Astrocyte of the hippocampus (primary cell): Measurements from ENCODE around the gene MARCHF9.
A peak's percentile ranks its signal among the peaks of the same experiment; 100 is the strongest.

Experiments used
- DNase-seq: peaks from one replicate; pipeline ENCODE4 v3.0.0; 2011; ENCODE audit warnings: low read depth, low spot score

MARCHF9 gene

GRCh38 chr12:57737467-57738460 lies 17.1 kb upstream of the MARCHF9 start:
- peak; percentile 61 for DNase-seq

- DNase-seq = peak; percentile 64
Observed at GRCh38 chr12:57738661-57739237, 16.2 kb upstream of the MARCHF9 start, which contains the start of gene AGAP2. TSS of gene AGAP2 (minus strand) at chr12:57738742. CDS start at chr12:57738246, 496 bp downstream.

GRCh38 chr12:57739387-57739786 lies 15.5 kb upstream of the MARCHF9 start:
- DNase-seq = no peak

GRCh38 chr12:57739914-57740538 lies 14.9 kb upstream of the MARCHF9 start:
- DNase-seq = no peak

GRCh38 chr12:57740656-57741412 lies 14.1 kb upstream of the MARCHF9 start:
- DNase-seq = no peak

GRCh38 chr12:57741413-57741789 lies 13.5 kb upstream of the MARCHF9 start:
- DNase-seq = no peak

- no peak for DNase-seq
Observed at GRCh38 chr12:57741844-57742738, 12.8 kb upstream of the MARCHF9 start.

GRCh38 chr12:57743769-57744168 lies 11.1 kb upstream of the MARCHF9 start:
- DNase-seq = no peak

GRCh38 chr12:57744194-57744776 lies 10.6 kb upstream of the MARCHF9 start:
- DNase-seq = no peak

- peak; percentile 98 for DNase-seq
Observed at GRCh38 chr12:57744777-57745484, 10.0 kb upstream of the MARCHF9 start, which contains the start of gene TSPAN31. TSS of gene TSPAN31 (plus strand) at chr12:57745039. CDS start at chr12:57745155, 116 bp downstream.

GRCh38 chr12:57745485-57745881 lies 9.4 kb upstream of the MARCHF9 start:
- no peak for DNase-seq

GRCh38 chr12:57746025-57746424 lies 8.9 kb upstream of the MARCHF9 start:
- no peak for DNase-seq

GRCh38 chr12:57749061-57749460 lies 5.8 kb upstream of the MARCHF9 start:
- DNase-seq = no peak

- DNase-seq = peak; percentile 11
Observed at GRCh38 chr12:57750561-57751431, 4.1 kb upstream of the MARCHF9 start.

GRCh38 chr12:57751432-57751787 lies 3.5 kb upstream of the MARCHF9 start:
- no peak for DNase-seq

GRCh38 chr12:57751788-57752667 lies 2.9 kb upstream of the MARCHF9 start, which contains the start of gene CDK4:
TSS of gene CDK4 (minus strand) at chr12:57752310. CDS start at chr12:57751717, 593 bp downstream.
- peak; percentile 100 for DNase-seq

GRCh38 chr12:57752668-57753000 lies 2.3 kb upstream of the MARCHF9 start:
- DNase-seq = no peak
